HepG2 (cell line): ENCODE data around the gene NLRC5. TPM values are rescaled to one million over a fixed set of nuclear protein-coding genes. Genes with fewer than 3 reads are reported as not detected.

Source experiments
- AKAP8 ChIP-seq: sonication (generic); formaldehyde crosslinking; IDR thresholded peaks from 2 replicates; pipeline ENCODE4 v1.5.1; 2020; ENCODE audit warnings: mild to moderate bottlenecking, missing genetic modification reagents
- EHMT2 ChIP-seq: fragments of 200-600 bp; sonication (generic); IDR thresholded peaks from 2 replicates; pipeline ENCODE4 v1.7.0; 2017; ENCODE audit warnings: antibody characterized with exemption, low read depth, low read length, borderline replicate concordance
- FOXO1 ChIP-seq: sonication (generic); formaldehyde crosslinking; IDR thresholded peaks from 2 replicates; pipeline ENCODE4 v1.4.0; 2020; ENCODE audit warnings: missing genetic modification reagents
- HMG20B ChIP-seq: conservative IDR thresholded peaks from 2 replicates; pipeline ENCODE4 v1.6.1; 2016; ENCODE audit warnings: missing genetic modification reagents, missing compliant biosample characterization
- KAT7 ChIP-seq: IDR thresholded peaks from 2 replicates; pipeline ENCODE4 v1.6.1; 2018; ENCODE audit warnings: borderline replicate concordance, missing compliant biosample characterization
- KLF9 ChIP-seq: IDR thresholded peaks from 2 replicates; pipeline ENCODE4 v1.6.1; 2016; ENCODE audit warnings: low read depth
- MBNL3 ChIP-seq: fragments of 250-450 bp; sonication (Bioruptor Pico); conservative IDR thresholded peaks from 2 replicates; pipeline ENCODE4 v1.8.0; 2022; ENCODE audit warnings: mild to moderate bottlenecking, inconsistent platforms
- MEIS2 ChIP-seq: sonication (generic); formaldehyde crosslinking; IDR thresholded peaks from 2 replicates; pipeline ENCODE4 v1.9.0; 2021; ENCODE audit warnings: mild to moderate bottlenecking, missing genetic modification reagents
- RBFOX2 ChIP-seq: fragments of 200-400 bp; formaldehyde crosslinking; IDR thresholded peaks from 2 replicates; pipeline ENCODE4 v1.6.1; 2017; ENCODE audit warnings: low read depth, mild to moderate bottlenecking, low read length
- SRSF9 ChIP-seq: fragments of 200-400 bp; formaldehyde crosslinking; IDR thresholded peaks from 2 replicates; pipeline ENCODE4 v1.6.1; 2018; ENCODE audit warnings: borderline replicate concordance, mild to moderate bottlenecking, low read depth, low read length; ENCODE audit not compliant: insufficient read depth, poor library complexity, severe bottlenecking
- ZNF121 ChIP-seq: sonication (generic); formaldehyde crosslinking; IDR thresholded peaks from 2 replicates; pipeline ENCODE4 v1.5.0; 2020; ENCODE audit warnings: mild to moderate bottlenecking, missing genetic modification reagents
- ZNF207 ChIP-seq: fragments of 450-650 bp; IDR thresholded peaks from 2 replicates; pipeline ENCODE4 v1.6.1; 2016; ENCODE audit warnings: antibody characterized with exemption, borderline replicate concordance
- ZNF274 ChIP-seq: sonication (generic); formaldehyde crosslinking; IDR thresholded peaks from 2 replicates; pipeline ENCODE4 v1.5.1; 2020; ENCODE audit warnings: mild to moderate bottlenecking, missing genetic modification reagents
- polyA plus RNA-seq, 8 experiments: library from polyadenylated mRNA; depleted of rRNA in 3 of 8; stranded (reverse) in 7 of 8; unstranded in 1 of 8; fragments of >200 nt; fragmentation: Illumina TruSeq in 4 of 8; extraction: Trizol in 4 of 8; gene quantifications; 2 replicates each; pipeline versions ENCODE4 v1.2.1 to v1.2.3, GENCODE V29; 2011 to 2016; ENCODE audit warnings: low read depth in 4 of 8, missing spikeins in 1 of 8, mixed read lengths in 1 of 8; ENCODE audit not compliant: insufficient read depth in 1 of 8
- total RNA-seq, 5 experiments: library from RNA; depleted of rRNA; stranded (reverse); fragments of >200 nt; fragmentation: Illumina TruSeq; extraction: Trizol; gene quantifications; 2 replicates each; pipeline ENCODE4 v1.2.3, GENCODE V29; 2016; ENCODE audit warnings: low read depth in 1 of 5
- TF ChIP-seq, protein P1 (sequence below): sonication (generic); formaldehyde crosslinking; IDR thresholded peaks from 2 replicates; pipeline ENCODE4 v1.4.0; 2020; ENCODE audit warnings: missing genetic modification reagents, borderline replicate concordance
- TF ChIP-seq, protein P2 (sequence below): sonication (generic); formaldehyde crosslinking; IDR thresholded peaks from 2 replicates; pipeline ENCODE4 v1.8.0; 2022; ENCODE audit warnings: mild to moderate bottlenecking, missing genetic modification reagents; ENCODE audit not compliant: insufficient replicate concordance
- TF ChIP-seq, protein P3 (sequence below): sonication (generic); formaldehyde crosslinking; conservative IDR thresholded peaks from 2 replicates; pipeline ENCODE4 v1.4.0; 2020; ENCODE audit warnings: missing genetic modification reagents

NLRC5 gene
- total and polyA plus RNA-seq, 2 of the 13 experiments (the other 11 are each of a cell fraction or from before 2014, with no cell fraction given): 6.3 to 12.7 TPM

DNA sequence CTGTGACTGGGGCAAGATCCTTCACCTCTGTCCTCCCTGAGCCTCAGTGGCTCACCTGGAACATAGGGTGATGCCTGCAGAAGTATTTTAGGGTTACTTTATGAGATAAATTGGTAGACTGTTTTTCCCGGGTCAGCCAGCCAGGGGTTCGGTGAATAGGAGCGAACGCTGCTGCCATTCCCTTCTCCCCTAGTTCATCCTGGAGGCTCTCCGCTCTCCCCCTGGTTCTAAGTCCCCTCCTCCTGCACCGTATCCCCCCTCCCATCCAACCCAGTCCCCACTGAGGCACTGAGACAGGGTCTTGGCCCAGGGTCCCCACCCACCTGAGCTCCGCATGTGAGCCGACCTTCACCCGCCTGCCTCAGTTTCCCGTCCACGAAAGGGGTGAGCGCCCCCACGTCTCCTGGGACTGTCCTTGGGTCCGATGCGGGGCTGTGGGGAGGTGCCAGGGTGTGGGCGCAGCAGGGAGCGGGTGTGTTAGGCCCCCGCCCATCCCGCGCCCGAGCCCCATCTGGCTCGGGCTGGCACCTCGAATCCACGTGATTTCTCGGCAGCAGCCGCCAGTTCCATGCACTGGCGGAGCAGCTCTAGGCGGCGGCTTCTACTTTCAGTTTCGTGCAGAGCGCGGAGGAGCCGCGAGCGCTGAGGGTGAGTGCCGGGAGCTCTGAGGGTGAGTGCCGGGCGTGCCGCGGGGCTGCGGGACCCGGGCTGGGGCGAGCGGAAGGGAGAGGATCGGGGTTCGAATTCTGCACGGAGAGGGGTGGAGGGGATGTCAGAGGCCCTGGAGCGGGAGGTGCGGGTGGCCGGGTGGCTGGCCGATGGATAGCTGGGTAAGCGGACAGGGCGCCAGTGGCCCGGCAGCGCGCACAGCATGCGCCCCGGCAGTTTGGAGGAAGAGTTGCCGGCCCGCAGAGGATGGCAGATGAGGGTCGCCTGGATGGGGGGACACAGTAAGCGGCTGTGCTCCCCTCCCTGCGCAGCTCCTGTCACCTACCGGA is at the start of gene NLRC5 (continued):
- TF ChIP-seq, protein P1, sequence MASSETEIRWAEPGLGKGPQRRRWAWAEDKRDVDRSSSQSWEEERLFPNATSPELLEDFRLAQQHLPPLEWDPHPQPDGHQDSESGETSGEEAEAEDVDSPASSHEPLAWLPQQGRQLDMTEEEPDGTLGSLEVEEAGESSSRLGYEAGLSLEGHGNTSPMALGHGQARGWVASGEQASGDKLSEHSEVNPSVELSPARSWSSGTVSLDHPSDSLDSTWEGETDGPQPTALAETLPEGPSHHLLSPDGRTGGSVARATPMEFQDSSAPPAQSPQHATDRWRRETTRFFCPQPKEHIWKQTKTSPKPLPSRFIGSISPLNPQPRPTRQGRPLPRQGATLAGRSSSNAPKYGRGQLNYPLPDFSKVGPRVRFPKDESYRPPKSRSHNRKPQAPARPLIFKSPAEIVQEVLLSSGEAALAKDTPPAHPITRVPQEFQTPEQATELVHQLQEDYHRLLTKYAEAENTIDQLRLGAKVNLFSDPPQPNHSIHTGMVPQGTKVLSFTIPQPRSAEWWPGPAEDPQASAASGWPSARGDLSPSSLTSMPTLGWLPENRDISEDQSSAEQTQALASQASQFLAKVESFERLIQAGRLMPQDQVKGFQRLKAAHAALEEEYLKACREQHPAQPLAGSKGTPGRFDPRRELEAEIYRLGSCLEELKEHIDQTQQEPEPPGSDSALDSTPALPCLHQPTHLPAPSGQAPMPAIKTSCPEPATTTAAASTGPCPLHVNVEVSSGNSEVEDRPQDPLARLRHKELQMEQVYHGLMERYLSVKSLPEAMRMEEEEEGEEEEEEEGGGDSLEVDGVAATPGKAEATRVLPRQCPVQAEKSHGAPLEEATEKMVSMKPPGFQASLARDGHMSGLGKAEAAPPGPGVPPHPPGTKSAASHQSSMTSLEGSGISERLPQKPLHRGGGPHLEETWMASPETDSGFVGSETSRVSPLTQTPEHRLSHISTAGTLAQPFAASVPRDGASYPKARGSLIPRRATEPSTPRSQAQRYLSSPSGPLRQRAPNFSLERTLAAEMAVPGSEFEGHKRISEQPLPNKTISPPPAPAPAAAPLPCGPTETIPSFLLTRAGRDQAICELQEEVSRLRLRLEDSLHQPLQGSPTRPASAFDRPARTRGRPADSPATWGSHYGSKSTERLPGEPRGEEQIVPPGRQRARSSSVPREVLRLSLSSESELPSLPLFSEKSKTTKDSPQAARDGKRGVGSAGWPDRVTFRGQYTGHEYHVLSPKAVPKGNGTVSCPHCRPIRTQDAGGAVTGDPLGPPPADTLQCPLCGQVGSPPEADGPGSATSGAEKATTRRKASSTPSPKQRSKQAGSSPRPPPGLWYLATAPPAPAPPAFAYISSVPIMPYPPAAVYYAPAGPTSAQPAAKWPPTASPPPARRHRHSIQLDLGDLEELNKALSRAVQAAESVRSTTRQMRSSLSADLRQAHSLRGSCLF (CRISPR knock-in tag): 0 out of 2 replicates have a peak, but pooled peaks have one; percentile 47
- TF ChIP-seq HMG20B (no peak; the same call in 1 of the 2 replicates), EHMT2 (no peak), KAT7 (CRISPR knock-in tag) (peak; percentile 91; the same call in 1 of the 2 replicates), AKAP8 (0 out of 2 replicates have a peak, but pooled peaks have one; percentile 22), KLF9 (CRISPR knock-in tag) (no peak), RBFOX2 (peak; percentile 53; the same call in 1 of the 2 replicates), MEIS2 (peak; percentile 25; the same call in 1 of the 2 replicates), MBNL3 (CRISPR knock-in tag) (no peak), FOXO1 (CRISPR knock-in tag) (no peak), ZNF207 (no peak), SRSF9 (no peak), ZNF274 (CRISPR knock-in tag) (peak; percentile 85; the same call in 1 of the 2 replicates), ZNF121 (CRISPR knock-in tag) (no peak; the same call in 1 of the 2 replicates)
- TF ChIP-seq, protein P2, sequence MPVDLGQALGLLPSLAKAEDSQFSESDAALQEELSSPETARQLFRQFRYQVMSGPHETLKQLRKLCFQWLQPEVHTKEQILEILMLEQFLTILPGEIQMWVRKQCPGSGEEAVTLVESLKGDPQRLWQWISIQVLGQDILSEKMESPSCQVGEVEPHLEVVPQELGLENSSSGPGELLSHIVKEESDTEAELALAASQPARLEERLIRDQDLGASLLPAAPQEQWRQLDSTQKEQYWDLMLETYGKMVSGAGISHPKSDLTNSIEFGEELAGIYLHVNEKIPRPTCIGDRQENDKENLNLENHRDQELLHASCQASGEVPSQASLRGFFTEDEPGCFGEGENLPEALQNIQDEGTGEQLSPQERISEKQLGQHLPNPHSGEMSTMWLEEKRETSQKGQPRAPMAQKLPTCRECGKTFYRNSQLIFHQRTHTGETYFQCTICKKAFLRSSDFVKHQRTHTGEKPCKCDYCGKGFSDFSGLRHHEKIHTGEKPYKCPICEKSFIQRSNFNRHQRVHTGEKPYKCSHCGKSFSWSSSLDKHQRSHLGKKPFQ (CRISPR knock-in tag): no peak
- TF ChIP-seq, protein P3, sequence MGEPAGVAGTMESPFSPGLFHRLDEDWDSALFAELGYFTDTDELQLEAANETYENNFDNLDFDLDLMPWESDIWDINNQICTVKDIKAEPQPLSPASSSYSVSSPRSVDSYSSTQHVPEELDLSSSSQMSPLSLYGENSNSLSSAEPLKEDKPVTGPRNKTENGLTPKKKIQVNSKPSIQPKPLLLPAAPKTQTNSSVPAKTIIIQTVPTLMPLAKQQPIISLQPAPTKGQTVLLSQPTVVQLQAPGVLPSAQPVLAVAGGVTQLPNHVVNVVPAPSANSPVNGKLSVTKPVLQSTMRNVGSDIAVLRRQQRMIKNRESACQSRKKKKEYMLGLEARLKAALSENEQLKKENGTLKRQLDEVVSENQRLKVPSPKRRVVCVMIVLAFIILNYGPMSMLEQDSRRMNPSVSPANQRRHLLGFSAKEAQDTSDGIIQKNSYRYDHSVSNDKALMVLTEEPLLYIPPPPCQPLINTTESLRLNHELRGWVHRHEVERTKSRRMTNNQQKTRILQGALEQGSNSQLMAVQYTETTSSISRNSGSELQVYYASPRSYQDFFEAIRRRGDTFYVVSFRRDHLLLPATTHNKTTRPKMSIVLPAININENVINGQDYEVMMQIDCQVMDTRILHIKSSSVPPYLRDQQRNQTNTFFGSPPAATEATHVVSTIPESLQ: no peak
